GM18861 (cell line): ENCODE measurements around the gene NDST1.

ENCODE experiments used
- ATAC-seq: cut with Tn5 transposase; IDR thresholded peaks from one replicate; pipeline ENCODE4 v1.9.1; 2021; ENCODE audit not compliant: unreplicated experiment

Gene NDST1

DNA sequence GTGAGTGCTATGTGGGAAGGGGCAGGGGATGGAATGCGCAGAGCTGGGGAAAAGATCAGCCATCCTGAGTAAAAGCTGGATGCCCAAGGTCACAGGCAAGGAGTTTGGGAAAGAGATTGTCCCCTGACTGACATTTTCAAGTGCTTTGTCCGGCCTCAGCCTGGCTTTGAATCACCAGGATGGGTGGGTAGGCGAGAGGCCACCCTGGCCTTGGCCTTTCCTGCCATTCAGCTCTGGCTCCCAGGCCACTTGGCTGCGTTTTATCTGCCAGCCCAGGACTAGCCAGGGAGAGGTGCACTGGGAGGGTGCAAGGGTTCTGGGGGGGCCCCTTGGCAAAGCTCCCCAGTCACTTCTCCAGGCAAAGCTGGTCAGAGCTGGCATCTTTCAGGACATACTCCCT is 95.1 kb downstream of the NDST1 start:
- ATAC-seq, result no peak

DNA sequence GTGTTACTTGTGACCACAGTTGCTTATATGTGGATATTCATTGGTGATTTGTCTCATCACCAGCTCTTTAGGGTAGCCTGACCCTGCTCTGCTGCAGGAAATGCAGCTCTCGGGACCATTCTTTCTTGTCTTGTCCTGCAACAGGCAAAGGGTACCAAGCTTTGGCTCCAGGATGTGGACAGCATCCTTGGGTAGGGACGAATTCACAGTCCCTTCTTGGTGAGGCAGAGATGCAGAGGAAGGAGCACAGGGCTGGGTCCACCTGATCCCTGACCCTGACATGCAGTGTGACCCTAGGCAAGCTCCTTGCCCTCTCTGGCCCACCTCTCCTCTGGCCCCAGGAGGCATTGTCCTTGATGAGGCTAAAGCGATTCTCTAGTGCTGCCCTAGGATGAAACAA is 95.6 kb downstream of the NDST1 start:
- no peak for ATAC-seq

DNA sequence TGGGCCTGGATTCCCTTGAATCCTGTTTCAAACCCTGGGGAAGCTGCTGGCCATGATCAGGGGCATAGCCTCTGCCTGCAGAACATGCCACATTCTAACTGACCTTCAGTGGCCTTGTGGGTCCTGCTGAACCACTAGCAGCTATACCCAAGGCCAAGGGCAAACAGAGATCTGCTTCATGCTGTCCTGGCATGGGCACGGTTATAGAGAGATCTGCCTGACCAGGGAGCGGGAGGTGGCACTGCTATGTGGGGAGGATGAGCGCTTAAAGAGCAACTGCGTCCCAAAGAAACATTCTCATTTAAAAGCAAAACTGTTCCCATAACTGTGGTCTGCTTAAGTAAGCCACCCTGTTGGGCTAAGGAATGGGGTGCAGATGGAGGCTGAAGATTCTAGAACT is 96.1 kb downstream of the NDST1 start:
- no peak for ATAC-seq

DNA sequence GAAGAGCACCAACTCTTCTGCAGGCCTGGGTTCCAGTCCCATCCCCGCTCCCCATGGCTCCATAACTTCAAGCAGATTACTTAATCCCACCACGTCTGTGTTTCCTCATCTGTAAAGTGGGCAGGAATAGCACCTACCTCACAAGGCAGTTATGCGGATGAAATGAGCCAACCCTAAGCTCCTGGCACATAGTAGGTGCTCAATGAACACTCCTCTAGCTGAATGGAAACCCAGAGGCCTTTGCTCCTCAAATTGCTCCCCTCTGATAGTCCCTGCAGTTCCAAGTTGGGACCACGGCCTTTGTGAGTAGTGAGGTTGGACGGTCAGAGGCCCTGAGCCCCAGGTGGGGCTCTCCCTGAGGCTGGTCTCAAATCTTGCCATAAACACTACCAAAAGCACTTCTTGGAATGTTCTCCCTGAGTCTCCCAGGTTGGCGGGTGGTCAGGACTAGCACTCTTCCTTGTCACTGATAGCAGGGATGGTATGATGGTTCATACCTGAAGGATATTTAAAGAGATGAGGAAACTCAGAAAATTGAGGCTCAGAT is 97.0 kb downstream of the NDST1 start:
- ATAC-seq, result no peak

DNA sequence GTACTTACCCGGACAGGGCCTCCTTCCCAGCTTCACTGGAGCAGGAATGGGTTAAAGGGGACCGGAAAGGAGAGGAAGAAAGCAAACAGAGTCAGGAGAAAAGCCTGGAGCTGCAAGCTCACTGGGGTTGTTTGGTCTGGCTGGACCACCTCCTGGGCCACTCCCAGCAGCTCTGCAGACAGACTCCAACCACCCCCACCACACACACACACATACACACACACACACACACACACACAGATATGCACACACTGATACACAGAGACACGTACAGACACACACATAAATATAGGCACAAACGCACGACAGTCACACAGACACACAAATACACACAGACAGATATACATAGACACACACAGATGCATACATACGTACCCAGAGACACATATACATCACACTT is 97.6 kb downstream of the NDST1 start:
- no peak for ATAC-seq

DNA sequence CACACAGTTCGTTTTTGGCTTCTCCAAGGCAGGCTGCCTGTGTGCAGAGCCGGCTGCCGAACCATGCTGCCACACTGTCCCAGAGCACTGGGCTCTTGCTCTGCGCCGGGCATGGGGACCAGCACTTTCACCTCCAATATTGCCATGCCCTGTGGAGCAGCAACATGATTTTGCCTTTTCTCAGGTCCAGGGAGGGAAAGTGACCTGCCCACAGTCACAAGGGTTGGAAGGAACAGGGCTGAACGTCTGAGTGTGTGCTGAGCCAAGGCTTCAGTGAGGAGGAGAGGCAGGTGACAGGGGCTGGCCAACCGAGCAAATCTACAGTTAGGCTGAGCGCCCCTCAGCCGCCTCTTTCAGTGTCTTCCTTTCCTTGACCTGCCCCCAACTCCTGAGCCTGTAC is 98.5 kb downstream of the NDST1 start:
- ATAC-seq, result no peak

DNA sequence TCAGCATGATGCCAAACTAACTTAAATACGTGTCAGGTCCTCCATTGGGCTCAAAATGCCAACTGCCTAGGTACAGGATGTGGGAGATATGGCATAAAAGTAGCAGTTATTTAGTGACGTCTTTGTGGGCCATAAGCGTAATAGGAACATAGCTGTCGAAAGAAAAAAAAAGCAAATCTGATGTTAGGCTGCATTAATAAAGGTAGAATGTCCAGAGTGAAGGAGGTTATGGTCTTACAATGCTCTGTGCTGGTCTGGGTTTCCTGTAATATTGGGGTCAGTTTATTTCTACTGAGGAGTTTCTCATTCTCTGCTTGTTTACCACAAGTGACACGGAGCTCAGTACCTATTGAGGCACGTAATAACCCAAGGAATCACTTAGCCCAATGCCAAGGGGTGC is 99.2 kb downstream of the NDST1 start:
- ATAC-seq, result no peak
